HG03045 (cell line): ENCODE measurements around the gene CCL8.

Source experiments
- ATAC-seq: cut with Tn5 transposase; IDR thresholded peaks from one replicate; pipeline ENCODE4 v1.9.1; 2021; ENCODE audit warnings: mild to moderate bottlenecking, moderate library complexity; ENCODE audit not compliant: unreplicated experiment

CCL8 gene

GRCh38 chr17:34319039-34319483 is at the start of gene CCL8:
CCL8 (plus strand) TSS chr17:34319435; CDS start chr17:34319502, 67 bp downstream.
- ATAC-seq = no peak

- ATAC-seq = no peak
These were observed 49.3 kb upstream of the CCL8 start, which contains the start of gene CCL7 for GRCh38 chr17:34269969-34270368. CCL7 (plus strand) TSS chr17:34270221; CDS start chr17:34270291, 70 bp downstream.

- ATAC-seq = no peak
These were observed 43.4 kb upstream of the CCL8 start for GRCh38 chr17:34275881-34276280.

GRCh38 chr17:34276826-34277225 is 42.4 kb upstream of the CCL8 start:
- no peak for ATAC-seq

- no peak for ATAC-seq
These were observed 35.7 kb upstream of the CCL8 start for GRCh38 chr17:34283571-34283970.

DNA sequence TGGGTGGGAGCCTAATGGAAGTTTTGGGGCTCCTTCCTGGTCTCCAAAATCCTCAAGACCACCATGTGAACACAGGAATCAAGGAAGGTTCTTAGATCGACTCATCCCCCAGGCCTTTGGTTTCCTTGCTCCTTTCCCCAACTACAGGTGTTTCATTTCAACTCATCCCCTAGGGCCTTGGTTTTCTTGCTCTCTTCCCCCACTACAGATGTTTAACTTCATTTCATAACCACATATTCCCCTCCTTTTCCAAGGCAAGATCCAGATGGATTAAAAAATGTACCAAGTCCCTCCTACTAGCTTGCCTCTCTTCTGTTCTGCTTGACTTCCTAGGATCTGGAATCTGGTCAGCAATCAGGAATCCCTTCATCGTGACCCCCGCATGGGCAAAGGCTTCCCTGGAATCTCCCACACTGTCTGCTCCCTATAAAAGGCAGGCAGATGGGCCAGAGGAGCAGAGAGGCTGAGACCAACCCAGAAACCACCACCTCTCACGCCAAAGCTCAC is 33.9 kb upstream of the CCL8 start, which contains the start of gene CCL11:
CCL11 (plus strand) TSS at position 457 of the 507 bp plus-strand sequence. CDS start 67 bp downstream, outside the sequence.
- ATAC-seq = no peak

DNA sequence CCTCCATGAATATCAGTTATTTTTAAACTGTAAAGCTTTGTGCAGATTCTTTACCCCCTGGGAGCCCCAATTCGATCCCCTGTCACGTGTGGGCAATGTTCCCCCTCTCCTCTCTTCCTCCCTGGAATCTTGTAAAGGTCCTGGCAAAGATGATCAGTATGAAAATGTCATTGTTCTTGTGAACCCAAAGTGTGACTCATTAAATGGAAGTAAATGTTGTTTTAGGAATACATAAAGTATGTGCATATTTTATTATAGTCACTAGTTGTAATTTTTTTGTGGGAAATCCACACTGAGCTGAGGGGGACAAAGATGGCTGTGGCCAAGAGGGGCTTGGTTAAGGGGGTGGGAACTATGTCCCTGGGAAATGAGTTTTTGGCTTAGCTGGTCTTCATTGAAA is 31.4 kb upstream of the CCL8 start:
- no peak for ATAC-seq

GRCh38 chr17:34290586-34290985 is 28.6 kb upstream of the CCL8 start:
- ATAC-seq = no peak

DNA sequence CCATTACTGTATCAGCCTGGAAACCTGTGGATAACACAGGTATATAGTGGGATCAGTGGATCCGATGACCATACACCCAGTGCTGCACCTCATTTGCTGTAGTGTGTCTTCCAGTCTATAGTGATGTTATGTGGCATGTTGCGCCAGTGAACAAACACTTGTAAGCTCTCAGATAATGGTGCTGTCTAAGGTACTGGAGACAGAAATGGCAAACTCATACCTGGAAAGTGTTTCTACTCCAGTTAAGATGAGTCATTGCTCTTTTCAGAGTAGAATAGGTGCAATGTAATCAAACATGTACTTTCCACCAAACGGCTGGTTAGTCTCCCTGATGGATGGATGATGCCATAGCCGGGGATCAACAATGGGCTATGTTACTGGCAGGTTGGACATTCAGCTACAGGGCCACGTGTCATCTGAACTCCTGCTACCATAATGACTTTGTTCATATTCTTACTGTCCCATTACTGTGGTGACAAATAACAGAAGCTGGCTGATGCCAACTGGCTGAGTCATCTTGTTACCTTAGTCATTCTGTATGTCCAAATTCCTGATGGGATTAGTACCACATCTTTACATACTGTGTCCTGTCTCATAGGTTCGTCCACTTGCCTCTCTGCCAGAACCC is 27.4 kb upstream of the CCL8 start:
- no peak for ATAC-seq

DNA sequence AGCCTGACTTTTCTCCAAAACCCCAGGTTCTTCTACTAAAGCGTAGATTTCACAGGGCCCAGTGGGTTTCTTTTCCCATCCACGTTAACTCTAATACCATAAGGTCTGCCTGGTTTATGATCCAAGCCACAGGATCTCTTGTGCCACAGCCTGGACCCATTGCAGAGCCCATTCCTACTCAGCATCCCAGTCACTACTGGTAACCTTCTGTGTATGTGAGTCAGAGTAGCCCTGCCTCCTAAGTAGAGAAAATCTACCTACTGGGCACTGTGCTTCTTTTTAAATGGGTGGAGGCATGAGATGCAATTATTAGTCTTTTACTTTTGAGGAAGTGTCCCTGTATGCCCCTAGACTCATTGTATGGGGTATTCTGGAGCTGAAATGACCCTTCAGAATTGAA is 20.2 kb upstream of the CCL8 start:
- no peak for ATAC-seq

GRCh38 chr17:34299956-34300577 is 19.2 kb upstream of the CCL8 start:
- ATAC-seq = no peak

DNA sequence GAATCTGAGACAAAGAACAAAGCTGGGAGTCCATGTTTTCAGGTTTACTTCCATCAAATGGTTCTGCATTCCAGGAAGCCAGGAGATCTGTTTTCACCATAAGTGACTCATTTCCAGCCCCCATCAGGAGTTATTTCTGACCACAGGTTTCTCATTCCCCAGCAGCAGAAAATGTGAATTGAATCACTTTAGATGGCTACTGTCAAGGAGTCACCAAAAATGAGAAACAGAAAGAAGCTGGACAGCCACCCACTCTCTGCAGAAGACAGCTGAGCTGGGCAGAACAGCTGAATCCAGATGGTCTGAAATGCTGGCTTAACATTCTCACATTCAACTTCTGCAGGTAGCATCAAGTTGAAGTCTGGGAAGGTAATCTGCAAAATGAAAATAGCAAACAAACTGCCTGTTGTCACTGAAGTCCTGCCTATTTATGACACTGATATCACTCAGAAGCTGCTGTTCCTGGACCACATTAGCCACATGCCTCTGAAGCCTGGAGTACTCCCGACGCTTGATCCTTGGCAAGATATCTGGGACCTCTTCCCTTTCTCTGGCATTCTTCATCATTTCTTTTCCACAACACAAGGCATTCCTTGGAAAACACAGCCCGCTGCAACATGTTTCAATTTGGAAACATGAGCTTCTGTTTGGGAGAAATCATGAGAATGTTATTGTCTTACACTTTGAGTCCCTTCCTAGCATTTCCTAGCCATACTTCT is 18.4 kb upstream of the CCL8 start:
- no peak for ATAC-seq

DNA sequence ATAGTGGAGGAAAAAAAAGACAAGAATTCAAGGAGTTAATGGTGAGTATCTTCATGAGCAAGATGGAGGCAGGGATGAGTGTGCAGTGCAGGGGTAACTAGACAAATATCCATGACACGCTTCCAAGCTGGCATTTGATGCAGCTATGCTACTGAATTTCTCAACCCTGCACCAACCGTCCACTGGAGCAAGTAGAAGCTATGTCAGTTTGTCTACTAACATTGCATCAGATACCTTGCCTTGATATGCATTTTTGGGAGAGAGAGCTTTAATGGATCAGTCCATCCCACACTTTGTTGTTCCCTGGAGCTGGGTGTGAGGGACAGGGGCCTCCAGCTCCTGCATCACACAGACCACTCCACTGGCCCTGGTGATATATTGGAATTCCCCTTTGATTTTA is 17.2 kb upstream of the CCL8 start:
- ATAC-seq = no peak

GRCh38 chr17:34302636-34303035 is 16.6 kb upstream of the CCL8 start:
- no peak for ATAC-seq

- no peak for ATAC-seq
These were observed 15.6 kb upstream of the CCL8 start for GRCh38 chr17:34303606-34304005.

- no peak for ATAC-seq
These were observed 14.2 kb upstream of the CCL8 start for GRCh38 chr17:34305061-34305460.

- no peak for ATAC-seq
These were observed 13.6 kb upstream of the CCL8 start for GRCh38 chr17:34305606-34306005.

- ATAC-seq = no peak
These were observed 12.8 kb upstream of the CCL8 start for GRCh38 chr17:34306466-34306865.

DNA sequence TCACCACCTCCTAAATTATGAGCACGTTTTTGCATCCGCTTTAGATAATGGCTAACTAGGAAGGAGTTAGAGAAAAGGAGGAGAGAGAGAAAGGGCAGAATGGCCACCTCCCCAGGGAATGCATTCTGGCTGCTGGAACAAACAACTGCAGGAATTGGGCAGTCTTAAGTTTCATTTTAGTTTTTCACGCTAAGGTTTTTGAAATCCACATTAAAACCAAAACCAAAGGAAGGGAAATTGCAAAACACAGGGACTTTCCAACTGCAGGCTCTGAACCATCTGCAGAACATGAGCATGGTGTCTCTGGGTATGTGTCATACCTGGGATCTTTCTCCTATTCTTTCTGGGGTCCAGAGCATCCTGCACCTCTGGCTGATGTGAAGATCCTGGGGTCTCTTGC is 12.1 kb upstream of the CCL8 start:
- ATAC-seq = no peak

DNA sequence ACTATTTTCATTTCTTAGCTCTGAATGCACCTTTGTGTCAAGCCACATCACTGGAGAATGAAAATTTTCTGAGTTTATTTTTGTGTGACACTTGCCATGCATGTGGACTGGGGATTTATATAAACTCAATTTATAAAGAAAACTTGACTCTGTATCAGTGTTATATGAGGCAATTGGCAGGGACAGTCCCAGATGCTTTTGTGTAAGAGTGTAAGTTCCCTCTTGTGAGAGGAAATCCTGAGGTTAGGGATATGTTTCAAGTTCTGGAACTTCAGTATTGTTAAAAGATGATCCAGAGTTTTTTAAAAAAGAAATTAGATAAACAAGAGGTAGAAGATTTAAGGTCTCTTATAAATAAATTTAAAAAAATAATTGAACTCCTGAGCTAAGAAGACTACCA is 10.9 kb upstream of the CCL8 start:
- ATAC-seq = no peak

GRCh38 chr17:34311291-34311690 is 7.9 kb upstream of the CCL8 start:
- no peak for ATAC-seq

DNA sequence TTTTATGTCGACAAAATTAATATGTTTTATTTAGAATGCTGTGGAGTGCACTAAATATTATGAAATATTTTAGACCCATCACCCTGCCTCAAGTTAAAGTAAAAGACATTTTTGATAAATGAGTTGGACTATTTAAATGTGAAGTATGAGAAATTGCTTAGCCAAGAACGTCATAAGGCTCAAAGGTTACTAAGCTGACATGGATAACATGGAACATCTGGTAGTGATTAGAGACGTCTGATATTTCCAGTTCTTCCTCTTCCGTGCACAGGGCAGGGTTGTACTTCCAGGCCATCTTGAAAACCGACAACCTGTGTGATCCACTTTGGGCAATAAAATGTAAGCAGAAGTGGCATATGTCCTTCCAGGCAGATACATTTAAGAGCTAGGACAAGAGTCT is 7.2 kb upstream of the CCL8 start:
- no peak for ATAC-seq
